Ishikawa (cell line): Measurements from ENCODE around the gene KCNN2.

Source experiments
- CEBPB ChIP-seq: IDR thresholded peaks from 2 replicates; pipeline ENCODE4 v1.6.1; 2012
- CREB1 ChIP-seq: IDR thresholded peaks from 2 replicates; pipeline ENCODE4 v1.6.1; 2012; ENCODE audit warnings: low read depth
- EGR1 ChIP-seq: IDR thresholded peaks from 2 replicates; pipeline ENCODE4 v1.6.1; 2012
- EP300 ChIP-seq: IDR thresholded peaks from 2 replicates; pipeline ENCODE4 v1.6.1; 2012; ENCODE audit warnings: borderline replicate concordance
- FOXM1 ChIP-seq: IDR thresholded peaks from 2 replicates; pipeline ENCODE4 v1.6.1; 2012; ENCODE audit warnings: low read depth, borderline replicate concordance
- MAX ChIP-seq: IDR thresholded peaks from 2 replicates; pipeline ENCODE4 v1.6.1; 2012
- NFIC ChIP-seq: IDR thresholded peaks from 2 replicates; pipeline ENCODE4 v1.6.1; 2012
- RAD21 ChIP-seq: IDR thresholded peaks from 2 replicates; pipeline ENCODE4 v1.6.1; 2012; ENCODE audit warnings: low read depth
- REST ChIP-seq: IDR thresholded peaks from 2 replicates; pipeline ENCODE4 v1.6.1; 2012; ENCODE audit warnings: low read depth, mild to moderate bottlenecking
- TAF1 ChIP-seq: IDR thresholded peaks from 2 replicates; pipeline ENCODE4 v1.6.1; 2012; ENCODE audit warnings: low read depth, mild to moderate bottlenecking
- TCF12 ChIP-seq: IDR thresholded peaks from 2 replicates; pipeline ENCODE4 v1.6.1; 2012; ENCODE audit warnings: low read depth
- TEAD4 ChIP-seq: IDR thresholded peaks from 2 replicates; pipeline ENCODE4 v1.6.1; 2012
- USF1 ChIP-seq: IDR thresholded peaks from 2 replicates; pipeline ENCODE4 v1.6.1; 2012
- YY1 ChIP-seq: IDR thresholded peaks from 2 replicates; pipeline ENCODE4 v1.6.1; 2012; ENCODE audit warnings: low read depth
- ZBTB7A ChIP-seq: IDR thresholded peaks from 2 replicates; pipeline ENCODE4 v1.6.1; 2012; ENCODE audit warnings: low read depth

The KCNN2 gene

GRCh38 chr5:114430532-114430931, 68.7 kb downstream of the KCNN2 start:
- no peak for TF ChIP-seq TAF1
- no peak for TF ChIP-seq YY1
- no peak for TF ChIP-seq RAD21
- TF ChIP-seq CREB1 = no peak
- no peak for TF ChIP-seq USF1
- TF ChIP-seq TCF12 = no peak

GRCh38 chr5:114434396-114435219, 72.7 kb downstream of the KCNN2 start:
- no peak for TF ChIP-seq CEBPB
- no peak for TF ChIP-seq CREB1
- no peak for TF ChIP-seq NFIC
- no peak for TF ChIP-seq ZBTB7A
- TF ChIP-seq TAF1 = no peak
- TF ChIP-seq EP300 = no peak
- TF ChIP-seq REST = no peak
- TF ChIP-seq MAX = no peak
- TF ChIP-seq USF1 = no peak
- TF ChIP-seq TCF12 = no peak
- no peak for TF ChIP-seq FOXM1
- TF ChIP-seq YY1 = no peak
- no peak for TF ChIP-seq RAD21
- no peak for TF ChIP-seq TEAD4
- no peak for TF ChIP-seq EGR1

- TF ChIP-seq FOXM1 = no peak
- TF ChIP-seq NFIC = no peak
- TF ChIP-seq MAX = no peak
- no peak for TF ChIP-seq YY1
- no peak for TF ChIP-seq EGR1
- TF ChIP-seq TAF1 = no peak
- no peak for TF ChIP-seq EP300
- TF ChIP-seq RAD21 = no peak
- no peak for TF ChIP-seq TEAD4
- no peak for TF ChIP-seq CEBPB
- TF ChIP-seq CREB1 = no peak
- no peak for TF ChIP-seq REST
- TF ChIP-seq USF1 = no peak
- TF ChIP-seq ZBTB7A = no peak
- TF ChIP-seq TCF12 = no peak
These were observed 73.3 kb downstream of the KCNN2 start for GRCh38 chr5:114435220-114435481.

- TF ChIP-seq FOXM1 (no peak), USF1 (no peak), TAF1 (no peak), REST (no peak), CEBPB (no peak), EP300 (no peak), EGR1 (no peak), NFIC (no peak), TCF12 (no peak), RAD21 (no peak), MAX (no peak), YY1 (no peak), ZBTB7A (no peak), TEAD4 (no peak)
These were observed 74.0 kb downstream of the KCNN2 start for GRCh38 chr5:114435885-114436299.
